WTC11 (cell line): ENCODE measurements around the gene ASB1. TPM values are rescaled to one million over a fixed set of nuclear protein-coding genes. Genes with fewer than 3 reads are reported as not detected.

ENCODE experiments used
- ATAC-seq: fragments of 200-7000 bp; cut with Tn5 transposase; 2 replicates; pipeline ENCODE4 v1.10.0; 2021; ENCODE audit warnings: mild to moderate bottlenecking, moderate library complexity
- CTCF ChIA-PET: fragments of 300-600 bp; sonication (Branson Sonifier 250); formaldehyde crosslinking; loops from one replicate; lab custom pipeline; 2021; ENCODE audit warnings: antibody characterized with exemption; lab: Charles Lee
- POLR2A ChIA-PET: fragments of 350-600 bp; sonication (Branson Sonifier 250); formaldehyde crosslinking; loops from one replicate; lab custom pipeline; 2021; ENCODE audit warnings: antibody characterized with exemption; lab: Charles Lee
- DNase-seq: peaks from one replicate; pipeline ENCODE4 v3.0.0; 2021; ENCODE audit warnings: low spot score
- H3K27ac Mint-ChIP-seq: 2 replicates; pipeline ENCODE4 v1.8.0; 2021; ENCODE audit warnings: mixed read lengths
- H3K27me3 Mint-ChIP-seq: 2 replicates; pipeline ENCODE4 v1.8.0; 2021; ENCODE audit warnings: low read depth, mild to moderate bottlenecking, moderate library complexity, mixed read lengths
- H3K36me3 Mint-ChIP-seq: 2 replicates; pipeline ENCODE4 v1.8.0; 2021; ENCODE audit warnings: mixed read lengths
- H3K4me1 Mint-ChIP-seq: 2 replicates; pipeline ENCODE4 v1.8.0; 2022; ENCODE audit warnings: mixed read lengths
- H3K4me3 Mint-ChIP-seq: 2 replicates; pipeline ENCODE4 v1.8.0; 2021; ENCODE audit warnings: mild to moderate bottlenecking, moderate library complexity, mixed read lengths
- H3K9me3 Mint-ChIP-seq: 2 replicates; pipeline ENCODE4 v1.8.0; 2021; ENCODE audit warnings: mixed read lengths
- AR ChIP-seq: fragments of 250-450 bp; sonication (Bioruptor Pico); IDR thresholded peaks from 2 replicates; pipeline ENCODE4 v1.9.0; 2021; ENCODE audit warnings: mild to moderate bottlenecking
- ATF1 ChIP-seq: sonication (generic); formaldehyde crosslinking; IDR thresholded peaks from 2 replicates; pipeline ENCODE4 v1.8.1; 2023; ENCODE audit warnings: mild to moderate bottlenecking, moderate library complexity, missing genetic modification reagents
- ATF3 ChIP-seq: sonication (generic); formaldehyde crosslinking; conservative IDR thresholded peaks from 2 replicates; pipeline ENCODE4 v1.8.1; 2022; ENCODE audit warnings: mild to moderate bottlenecking, missing genetic modification reagents
- CBFB ChIP-seq: sonication (generic); formaldehyde crosslinking; IDR thresholded peaks from 2 replicates; pipeline ENCODE4 v1.8.1; 2022; ENCODE audit warnings: mild to moderate bottlenecking, low read depth, missing genetic modification reagents
- CREB1 ChIP-seq: sonication (generic); formaldehyde crosslinking; IDR thresholded peaks from 2 replicates; pipeline ENCODE4 v1.8.0; 2023; ENCODE audit warnings: mild to moderate bottlenecking, missing genetic modification reagents
- CREM ChIP-seq: sonication (generic); formaldehyde crosslinking; IDR thresholded peaks from 2 replicates; pipeline ENCODE4 v1.8.1; 2022; ENCODE audit warnings: mild to moderate bottlenecking, missing genetic modification reagents, moderate library complexity
- E2F1 ChIP-seq: sonication (generic); formaldehyde crosslinking; IDR thresholded peaks from 2 replicates; pipeline ENCODE4 v1.8.0; 2022; ENCODE audit warnings: mild to moderate bottlenecking, missing genetic modification reagents
- E2F4 ChIP-seq: sonication (generic); formaldehyde crosslinking; IDR thresholded peaks from 2 replicates; pipeline ENCODE4 v1.8.1; 2022; ENCODE audit warnings: low read depth, mild to moderate bottlenecking, moderate library complexity, missing genetic modification reagents, borderline replicate concordance
- ELF4 ChIP-seq: sonication (generic); formaldehyde crosslinking; IDR thresholded peaks from 2 replicates; pipeline ENCODE4 v1.8.1; 2022; ENCODE audit warnings: low read depth, mild to moderate bottlenecking, moderate library complexity, missing genetic modification reagents
- EMX1 ChIP-seq: fragments of 250-450 bp; sonication (Bioruptor Pico); IDR thresholded peaks from 2 replicates; pipeline ENCODE4 v1.8.0; 2021; ENCODE audit warnings: mild to moderate bottlenecking
- FOXJ3 ChIP-seq: sonication (generic); formaldehyde crosslinking; IDR thresholded peaks from 2 replicates; pipeline ENCODE4 v1.9.0; 2021; ENCODE audit warnings: missing genetic modification reagents, mild to moderate bottlenecking, borderline replicate concordance
- FOXK1 ChIP-seq: sonication (generic); formaldehyde crosslinking; IDR thresholded peaks from 2 replicates; pipeline ENCODE4 v1.8.0; 2022; ENCODE audit warnings: mild to moderate bottlenecking, moderate library complexity, missing genetic modification reagents
- GABPB1 ChIP-seq: sonication (generic); formaldehyde crosslinking; IDR thresholded peaks from 2 replicates; pipeline ENCODE4 v1.8.1; 2023; ENCODE audit warnings: mild to moderate bottlenecking, missing genetic modification reagents
- JAZF1 ChIP-seq: fragments of 250-450 bp; sonication (Bioruptor Pico); IDR thresholded peaks from 2 replicates; pipeline ENCODE4 v1.9.0; 2021; ENCODE audit warnings: moderate library complexity, mild to moderate bottlenecking, inconsistent platforms
- MAX ChIP-seq: sonication (generic); formaldehyde crosslinking; IDR thresholded peaks from 2 replicates; pipeline ENCODE4 v1.8.0; 2022; ENCODE audit warnings: mild to moderate bottlenecking, missing genetic modification reagents
- MXD4 ChIP-seq: fragments of 250-450 bp; sonication (Bioruptor Pico); IDR thresholded peaks from 2 replicates; pipeline ENCODE4 v1.8.0; 2021; ENCODE audit warnings: mild to moderate bottlenecking, moderate library complexity, borderline replicate concordance
- RELA ChIP-seq: sonication (generic); formaldehyde crosslinking; IDR thresholded peaks from 2 replicates; pipeline ENCODE4 v1.8.1; 2022; ENCODE audit warnings: missing genetic modification reagents, mild to moderate bottlenecking, borderline replicate concordance
- TEAD4 ChIP-seq: sonication (generic); formaldehyde crosslinking; IDR thresholded peaks from 2 replicates; pipeline ENCODE4 v1.8.0; 2022; ENCODE audit warnings: mild to moderate bottlenecking, missing genetic modification reagents
- ZBTB43 ChIP-seq: sonication (generic); formaldehyde crosslinking; IDR thresholded peaks from 2 replicates; pipeline ENCODE4 v1.8.1; 2023; ENCODE audit warnings: mild to moderate bottlenecking, missing genetic modification reagents
- ZMAT4 ChIP-seq: fragments of 250-450 bp; sonication (Bioruptor Pico); IDR thresholded peaks from 2 replicates; pipeline ENCODE4 v1.9.0; 2021; ENCODE audit warnings: mild to moderate bottlenecking
- ZNF121 ChIP-seq: sonication (generic); formaldehyde crosslinking; IDR thresholded peaks from 2 replicates; pipeline ENCODE4 v1.8.0; 2023; ENCODE audit warnings: missing genetic modification reagents
- ZNF138 ChIP-seq: sonication (generic); formaldehyde crosslinking; conservative IDR thresholded peaks from 2 replicates; pipeline ENCODE4 v1.8.1; 2022; ENCODE audit warnings: mild to moderate bottlenecking, moderate library complexity, missing genetic modification reagents
- ZNF219 ChIP-seq: sonication (generic); formaldehyde crosslinking; IDR thresholded peaks from 2 replicates; pipeline ENCODE4 v1.8.0; 2023; ENCODE audit warnings: missing genetic modification reagents, mild to moderate bottlenecking, borderline replicate concordance
- ZNF317 ChIP-seq: sonication (generic); formaldehyde crosslinking; IDR thresholded peaks from 2 replicates; pipeline ENCODE4 v1.8.1; 2023; ENCODE audit warnings: low read depth, mild to moderate bottlenecking, moderate library complexity, missing genetic modification reagents, borderline replicate concordance
- ZNF416 ChIP-seq: fragments of 250-450 bp; sonication (Bioruptor Pico); IDR thresholded peaks from 2 replicates; pipeline ENCODE4 v1.9.0; 2021; ENCODE audit warnings: mild to moderate bottlenecking, inconsistent platforms
- ZNF425 ChIP-seq: fragments of 250-450 bp; sonication (Bioruptor Pico); conservative IDR thresholded peaks from 2 replicates; pipeline ENCODE4 v1.9.0; 2021; ENCODE audit warnings: mild to moderate bottlenecking
- ZNF671 ChIP-seq: fragments of 250-450 bp; sonication (Bioruptor Pico); IDR thresholded peaks from 2 replicates; pipeline ENCODE4 v1.8.0; 2021; ENCODE audit warnings: mild to moderate bottlenecking
- total RNA-seq: library from RNA; stranded (reverse); gene quantifications from 3 replicates; pipeline ENCODE4 v1.2.3, GENCODE V29; 2021

Gene ASB1
- total RNA-seq, 1 experiment from 2014 or later, result 43.9 TPM

- TF ChIP-seq ZBTB43 (CRISPR knock-in tag) (no peak), ZNF219 (CRISPR knock-in tag) (no peak), RELA (CRISPR knock-in tag) (no peak), FOXJ3 (no peak), ZNF121 (no peak), CREM (CRISPR knock-in tag) (no peak), ATF1 (CRISPR knock-in tag) (no peak), FOXK1 (CRISPR knock-in tag) (no peak), MAX (CRISPR knock-in tag) (no peak), TEAD4 (CRISPR knock-in tag) (no peak), ZMAT4 (CRISPR knock-in tag) (no peak), EMX1 (CRISPR knock-in tag) (no peak)
Observed at GRCh38 chr2:238466243-238466756, 39.6 kb downstream of the ASB1 start (continued).

- Mint-ChIP-seq H3K36me3 (peaks cover 9% of the 10 kb centered on the region), H3K27ac (no peak overlapping the region), H3K9me3 (peaks cover 28% of the 10 kb centered on the region), H3K4me3 (no peak overlapping the region), H3K27me3 (no peaks in the 10 kb centered on the region; the same call in 1 of the 2 replicates), H3K4me1 (no peaks in the 10 kb centered on the region)
- CTCF ChIA-PET, result interaction anchor here (0.9 to 3.0 kb wide), 5 partner anchors 96 to 204 kb away, joined by 3 to 9 read pairs (median 5); no protein-coding TSS in a partner anchor
- POLR2A ChIA-PET, result no interaction called here
- no peak for ATAC-seq
- no peak for DNase-seq
- TF ChIP-seq ZNF317 (CRISPR knock-in tag), result no peak
- no peak for TF ChIP-seq CREB1
- no peak for TF ChIP-seq GABPB1 (CRISPR knock-in tag)
- no peak for TF ChIP-seq ATF1 (CRISPR knock-in tag)
- TF ChIP-seq CREM (CRISPR knock-in tag), result no peak
- TF ChIP-seq ZNF416 (CRISPR knock-in tag), result no peak
- no peak for TF ChIP-seq ELF4 (CRISPR knock-in tag)
- TF ChIP-seq ZNF425 (CRISPR knock-in tag), result no peak
- TF ChIP-seq ZNF671, result no peak
- TF ChIP-seq AR, result no peak
- TF ChIP-seq CBFB (CRISPR knock-in tag), result no peak
- TF ChIP-seq E2F4 (CRISPR knock-in tag), result no peak
- TF ChIP-seq ZNF138, result no peak
- TF ChIP-seq TEAD4 (CRISPR knock-in tag), result no peak
- TF ChIP-seq E2F1 (CRISPR knock-in tag), result no peak
- no peak for TF ChIP-seq JAZF1 (CRISPR knock-in tag)
- no peak for TF ChIP-seq MXD4 (CRISPR knock-in tag)
- no peak for TF ChIP-seq ATF3 (CRISPR knock-in tag)
Observed at GRCh38 chr2:238467062-238467461, 40.3 kb downstream of the ASB1 start.
